Omental fat pad (tissue), 4 donors: Measurements from ENCODE around the gene EFNA5. TPM values are rescaled to one million over a fixed set of nuclear protein-coding genes. Genes with fewer than 3 reads are reported as not detected.
A peak's percentile ranks its signal among the peaks of the same experiment; 100 is the strongest.
"Not testable (repeated sequence)": the region's sequence is repeated elsewhere in the genome, so short reads cannot be mapped to it uniquely, and the experiment has no call there.

Experiments
- ATAC-seq: fragments of 150-250 bp; one replicate; pipeline ENCODE4 v1.9.1; 2016; ENCODE audit warnings: mild to moderate bottlenecking, moderate library complexity; ENCODE audit not compliant: low FRiP score
- DNase-seq: peaks from one replicate; pipeline ENCODE4 v3.0.0-alpha.2; 2019; ENCODE audit warnings: low spot score
- CTCF ChIP-seq, 3 donors: fragments of 450-650 bp; IDR thresholded peaks; one replicate each; pipeline ENCODE4 v1.5.1; 2016 to 2017; ENCODE audit warnings: antibody characterized with exemption in 3 of 3, mild to moderate bottlenecking in 3 of 3, moderate library complexity in 2 of 3
- total RNA-seq, 4 donors: library from RNA; depleted of rRNA; stranded (reverse); fragments of >200 nt; gene quantifications; one replicate each; pipeline ENCODE4 v1.1.0, GENCODE V29; 2016

EFNA5 gene
- total RNA-seq, 4 donors from 2014 or later: 9.0 to 26.3 (median 14.0) TPM

- no peak for ATAC-seq
- no peak for DNase-seq
These were observed 318.2 kb downstream of the EFNA5 start for GRCh38 chr5:107352576-107352975.

GRCh38 chr5:107346580-107346979 is 324.2 kb downstream of the EFNA5 start:
- not testable (repeated sequence) for DNase-seq, ATAC-seq

More at GRCh38 chr5:107352576-107352975, 318.2 kb downstream of the EFNA5 start:
- TF ChIP-seq CTCF (IDR thresholded peaks at IDR 0.05): no peak

- TF ChIP-seq CTCF (IDR thresholded peaks at IDR 0.05): no peak
- no peak for ATAC-seq
- no peak for DNase-seq
These were observed 328.4 kb downstream of the EFNA5 start for GRCh38 chr5:107342371-107342770.

- DNase-seq (no peak), ATAC-seq (no peak)
- no peak for TF ChIP-seq CTCF (IDR thresholded peaks at IDR 0.05)
These were observed 329.2 kb downstream of the EFNA5 start for GRCh38 chr5:107341376-107342084.

GRCh38 chr5:107340631-107341030 is 330.1 kb downstream of the EFNA5 start:
- ATAC-seq (no peak), DNase-seq (no peak)
- TF ChIP-seq CTCF (IDR thresholded peaks at IDR 0.05): no peak

- no peak for TF ChIP-seq CTCF (IDR thresholded peaks at IDR 0.05)
- ATAC-seq (no peak), DNase-seq (no peak)
These were observed 332.4 kb downstream of the EFNA5 start for GRCh38 chr5:107338335-107338734.

GRCh38 chr5:107337281-107337680 is 333.5 kb downstream of the EFNA5 start:
- DNase-seq: no peak
- TF ChIP-seq CTCF (IDR thresholded peaks at IDR 0.05): no peak
- ATAC-seq: peak; percentile 57
